Activated naive CD8-positive, alpha-beta T cell treated with anti-CD3 and anti-CD28 coated beads, Interleukin-2, amount 50 U/mL, for 24 hours (primary cell): ENCODE data around the gene COQ10B.
A peak's percentile ranks its signal among the peaks of the same experiment; 100 is the strongest.
"Not testable (repeated sequence)": the region's sequence is repeated elsewhere in the genome, so short reads cannot be mapped to it uniquely, and the experiment has no call there.

Experiments
- ATAC-seq: fragments of 150-1000 bp; cut with Tn5 transposase; one replicate; pipeline ENCODE4 v1.10.0; 2021
- DNase-seq: peaks from one replicate; pipeline ENCODE4 v3.0.0; 2021
- H3K27ac Mint-ChIP-seq: one replicate; pipeline ENCODE4 v1.8.0; 2021; ENCODE audit warnings: mild to moderate bottlenecking, mixed read lengths
- H3K27me3 Mint-ChIP-seq: one replicate; pipeline ENCODE4 v1.8.0; 2021; ENCODE audit warnings: mixed read lengths
- H3K36me3 Mint-ChIP-seq: one replicate; pipeline ENCODE4 v1.8.0; 2021; ENCODE audit warnings: low read depth, mixed read lengths
- H3K4me1 Mint-ChIP-seq: one replicate; pipeline ENCODE4 v1.8.0; 2021; ENCODE audit warnings: mixed read lengths
- H3K4me3 Mint-ChIP-seq: one replicate; pipeline ENCODE4 v1.8.0; 2021; ENCODE audit warnings: mild to moderate bottlenecking, moderate library complexity, mixed read lengths
- H3K9me3 Mint-ChIP-seq: one replicate; pipeline ENCODE4 v1.8.0; 2021; ENCODE audit warnings: mixed read lengths

Gene COQ10B

GRCh38 chr2:197464175-197464574, 10.8 kb downstream of the COQ10B start:
- Mint-ChIP-seq H3K4me3 (no peak overlapping the region), H3K27me3 (no peaks in the 10 kb centered on the region), H3K27ac (no peak overlapping the region), H3K9me3 (no peaks in the 10 kb centered on the region), H3K36me3 (peaks cover 35% of the 10 kb centered on the region), H3K4me1 (peaks cover 2% of the 10 kb centered on the region)
- no peak for ATAC-seq
- no peak for DNase-seq

- no peak for DNase-seq
- no peak overlapping the region for H3K4me3 Mint-ChIP-seq
- no peak overlapping the region for H3K27ac Mint-ChIP-seq
- H3K4me1 Mint-ChIP-seq, result no peaks in the 10 kb centered on the region
- H3K27me3 Mint-ChIP-seq, result no peaks in the 10 kb centered on the region
- no peak for ATAC-seq
- H3K9me3 Mint-ChIP-seq, result no peaks in the 10 kb centered on the region
- H3K36me3 Mint-ChIP-seq, result peaks cover 33% of the 10 kb centered on the region
Observed at GRCh38 chr2:197472166-197472565, 18.8 kb downstream of the COQ10B start.

- no peak for DNase-seq
- Mint-ChIP-seq H3K4me3 (no peak overlapping the region), H3K36me3 (peaks cover 35% of the 10 kb centered on the region), H3K4me1 (no peaks in the 10 kb centered on the region), H3K27me3 (no peaks in the 10 kb centered on the region), H3K9me3 (no peaks in the 10 kb centered on the region), H3K27ac (no peak overlapping the region)
- no peak for ATAC-seq
Observed at GRCh38 chr2:197477797-197478196, 24.4 kb downstream of the COQ10B start.

GRCh38 chr2:197480165-197481036, 27.0 kb downstream of the COQ10B start:
- peaks cover 41% of the 10 kb centered on the region for H3K36me3 Mint-ChIP-seq
- no peak for DNase-seq
- H3K9me3 Mint-ChIP-seq, result peaks cover 9% of the 10 kb centered on the region
- ATAC-seq, result peak; percentile 3
- H3K27me3 Mint-ChIP-seq, result no peaks in the 10 kb centered on the region
- H3K27ac Mint-ChIP-seq, result no peak overlapping the region
- no peak overlapping the region for H3K4me3 Mint-ChIP-seq
- H3K4me1 Mint-ChIP-seq, result no peaks in the 10 kb centered on the region

- H3K27ac Mint-ChIP-seq, H3K27me3 Mint-ChIP-seq: not testable (repeated sequence)
Observed at GRCh38 chr2:197484248-197484647, 30.9 kb downstream of the COQ10B start.

GRCh38 chr2:197486175-197486574, 32.8 kb downstream of the COQ10B start:
- H3K27ac Mint-ChIP-seq, result peak overlapping the region; percentile 36
- DNase-seq, result no peak
- peaks cover 75% of the 10 kb centered on the region for H3K36me3 Mint-ChIP-seq
- peaks cover 9% of the 10 kb centered on the region for H3K9me3 Mint-ChIP-seq
- no peak for ATAC-seq
- H3K27me3 Mint-ChIP-seq, result no peaks in the 10 kb centered on the region
- no peak overlapping the region for H3K4me3 Mint-ChIP-seq
- peaks cover 13% of the 10 kb centered on the region for H3K4me1 Mint-ChIP-seq

More at GRCh38 chr2:197484248-197484647, 30.9 kb downstream of the COQ10B start:
- H3K9me3 Mint-ChIP-seq, DNase-seq, H3K4me1 Mint-ChIP-seq, H3K4me3 Mint-ChIP-seq, ATAC-seq: not testable (repeated sequence)
- peaks cover 58% of the 10 kb centered on the region for H3K36me3 Mint-ChIP-seq

GRCh38 chr2:197487385-197487784, 34.0 kb downstream of the COQ10B start:
- ATAC-seq (no peak), DNase-seq (no peak)
- H3K36me3 Mint-ChIP-seq, result peaks cover 88% of the 10 kb centered on the region
- peaks cover 21% of the 10 kb centered on the region for H3K4me1 Mint-ChIP-seq
- H3K9me3 Mint-ChIP-seq, result peaks cover 9% of the 10 kb centered on the region
- no peak overlapping the region for H3K4me3 Mint-ChIP-seq
- peak overlapping the region; percentile 18 for H3K27ac Mint-ChIP-seq
- H3K27me3 Mint-ChIP-seq, result no peaks in the 10 kb centered on the region

- Mint-ChIP-seq H3K27me3 (no peaks in the 10 kb centered on the region), H3K27ac (peak overlapping the region; percentile 97), H3K36me3 (peaks cover 87% of the 10 kb centered on the region), H3K4me3 (peak overlapping the region; percentile 97), H3K9me3 (no peaks in the 10 kb centered on the region), H3K4me1 (peaks cover 58% of the 10 kb centered on the region)
- ATAC-seq (no peak), DNase-seq (no peak)
Observed at GRCh38 chr2:197495433-197496134, 42.2 kb downstream of the COQ10B start.

- H3K27ac Mint-ChIP-seq, result peak overlapping the region; percentile 97
- H3K9me3 Mint-ChIP-seq, result no peaks in the 10 kb centered on the region
- H3K4me1 Mint-ChIP-seq, result peaks cover 55% of the 10 kb centered on the region
- no peaks in the 10 kb centered on the region for H3K27me3 Mint-ChIP-seq
- peak overlapping the region; percentile 97 for H3K4me3 Mint-ChIP-seq
- ATAC-seq (no peak), DNase-seq (no peak)
- H3K36me3 Mint-ChIP-seq, result peaks cover 88% of the 10 kb centered on the region
Observed at GRCh38 chr2:197496695-197497094, 43.3 kb downstream of the COQ10B start.

GRCh38 chr2:197497326-197497725, 44.0 kb downstream of the COQ10B start:
- Mint-ChIP-seq H3K27ac (peak overlapping the region; percentile 97), H3K27me3 (no peaks in the 10 kb centered on the region), H3K9me3 (no peaks in the 10 kb centered on the region), H3K4me3 (peak overlapping the region; percentile 97), H3K4me1 (peaks cover 59% of the 10 kb centered on the region), H3K36me3 (peaks cover 88% of the 10 kb centered on the region)
- no peak for ATAC-seq
- no peak for DNase-seq

- DNase-seq, result no peak
- Mint-ChIP-seq H3K9me3 (no peaks in the 10 kb centered on the region), H3K27ac (peak overlapping the region; percentile 97), H3K27me3 (no peaks in the 10 kb centered on the region), H3K4me3 (peak overlapping the region; percentile 97), H3K36me3 (peaks cover 89% of the 10 kb centered on the region), H3K4me1 (peaks cover 65% of the 10 kb centered on the region)
- ATAC-seq, result no peak
Observed at GRCh38 chr2:197498235-197498936, 45.0 kb downstream of the COQ10B start.

GRCh38 chr2:197498937-197499593, 45.7 kb downstream of the COQ10B start:
- no peaks in the 10 kb centered on the region for H3K9me3 Mint-ChIP-seq
- peak overlapping the region; percentile 97 for H3K4me3 Mint-ChIP-seq
- H3K36me3 Mint-ChIP-seq, result peaks cover 89% of the 10 kb centered on the region
- no peaks in the 10 kb centered on the region for H3K27me3 Mint-ChIP-seq
- peaks cover 68% of the 10 kb centered on the region for H3K4me1 Mint-ChIP-seq
- peak; percentile 61 for DNase-seq
- peak overlapping the region; percentile 97 for H3K27ac Mint-ChIP-seq
- ATAC-seq, result peak; percentile 7

GRCh38 chr2:197499594-197500502, 46.5 kb downstream of the COQ10B start, which contains the start of the genes HSPD1 and HSPE1:
TSS of gene HSPD1 (minus strand) at chr2:197499840. CDS start at chr2:197498848, 992 bp downstream.
TSS of gene HSPE1 (plus strand) at chr2:197500379. CDS start at chr2:197500437, 58 bp downstream.
- peaks cover 65% of the 10 kb centered on the region for H3K4me1 Mint-ChIP-seq
- H3K36me3 Mint-ChIP-seq, result peaks cover 89% of the 10 kb centered on the region

More at GRCh38 chr2:197499594-197500502, 46.5 kb downstream of the COQ10B start, which contains the start of the genes HSPD1 and HSPE1:
- peak; percentile 99 for DNase-seq
- Mint-ChIP-seq H3K27me3 (no peaks in the 10 kb centered on the region), H3K4me3 (peak within 1 kb of the TSS; percentile 97), H3K27ac (peak within 1 kb of the TSS; percentile 97), H3K9me3 (no peaks in the 10 kb centered on the region)
- ATAC-seq, result peak; percentile 90
